ENCODE measurements around the gene SOX6.

Gene SOX6

GRCh38 chr11:16001899-16002426 lies 354.4 kb downstream of the SOX6 start:
- H3K36me3 ChIP-seq (ENCODE audit: insufficient read depth, low read length): no peaks in the 10 kb centered on the region
- H3K4me3 ChIP-seq (ENCODE audit: low read length, poor library complexity, severe bottlenecking): peak overlapping the region; percentile 59
- peak overlapping the region; percentile 89 for H2AFZ ChIP-seq (ENCODE audit: low read length)
- H3K27me3 ChIP-seq (ENCODE audit: insufficient read depth, low read length, poor library complexity, severe bottlenecking): no peaks in the 10 kb centered on the region
- TF ChIP-seq CTCF (conservative IDR thresholded peaks at IDR 0.05; ENCODE audit: low read length) (peak; percentile 34), EZH2phosphoT487 (IDR thresholded peaks at IDR 0.05; ENCODE audit: borderline replicate concordance) (no peak)
- peak overlapping the region; percentile 40 for H3K9ac ChIP-seq (ENCODE audit: low read depth, low read length, poor library complexity, severe bottlenecking)
- peaks cover 16% of the 10 kb centered on the region for H3K4me1 ChIP-seq (ENCODE audit: insufficient read depth, low read length, poor library complexity, severe bottlenecking)
- H3K9me3 ChIP-seq (ENCODE audit: insufficient read depth, low read depth, low read length): no peaks in the 10 kb centered on the region
- no peaks in the 10 kb centered on the region for H3F3A ChIP-seq (ENCODE audit: low read depth)
- no peaks in the 10 kb centered on the region for H3K9me2 ChIP-seq (replicated peaks; ENCODE audit: low read depth, low read length)
- no peaks in the 10 kb centered on the region for H3K79me2 ChIP-seq (ENCODE audit: insufficient read depth, low read length)
- no peaks in the 10 kb centered on the region for H4K20me1 ChIP-seq (ENCODE audit: insufficient read depth, low read length, poor library complexity, severe bottlenecking)
- H3K4me2 ChIP-seq (ENCODE audit: low read depth, low read length, poor library complexity, severe bottlenecking): peak overlapping the region; percentile 75

GRCh38 chr11:16001044-16001568 lies 355.2 kb downstream of the SOX6 start:
- H3K4me2 ChIP-seq (ENCODE audit: low read depth, low read length, poor library complexity, severe bottlenecking): peak overlapping the region; percentile 75
- peaks cover 16% of the 10 kb centered on the region for H3K4me1 ChIP-seq (ENCODE audit: insufficient read depth, low read length, poor library complexity, severe bottlenecking)
- TF ChIP-seq EZH2phosphoT487 (IDR thresholded peaks at IDR 0.05; ENCODE audit: borderline replicate concordance): no peak
- no peak for TF ChIP-seq CTCF (conservative IDR thresholded peaks at IDR 0.05; ENCODE audit: low read length)
- no peaks in the 10 kb centered on the region for H4K20me1 ChIP-seq (ENCODE audit: insufficient read depth, low read length, poor library complexity, severe bottlenecking)
- no peaks in the 10 kb centered on the region for H3K36me3 ChIP-seq (ENCODE audit: insufficient read depth, low read length)
- H3F3A ChIP-seq (ENCODE audit: low read depth): no peaks in the 10 kb centered on the region
- H3K4me3 ChIP-seq (ENCODE audit: low read length, poor library complexity, severe bottlenecking): peak overlapping the region; percentile 59
- peak overlapping the region; percentile 89 for H2AFZ ChIP-seq (ENCODE audit: low read length)
- H3K27me3 ChIP-seq (ENCODE audit: insufficient read depth, low read length, poor library complexity, severe bottlenecking): no peaks in the 10 kb centered on the region
- no peaks in the 10 kb centered on the region for H3K9me3 ChIP-seq (ENCODE audit: insufficient read depth, low read depth, low read length)
- peak overlapping the region; percentile 40 for H3K9ac ChIP-seq (ENCODE audit: low read depth, low read length, poor library complexity, severe bottlenecking)
- H3K79me2 ChIP-seq (ENCODE audit: insufficient read depth, low read length): no peaks in the 10 kb centered on the region
- no peaks in the 10 kb centered on the region for H3K9me2 ChIP-seq (replicated peaks; ENCODE audit: low read depth, low read length)

- Histone ChIP-seq H3K27me3 (ENCODE audit: insufficient read depth, low read length, poor library complexity, severe bottlenecking) (no peaks in the 10 kb centered on the region), H3K9me3 (ENCODE audit: insufficient read depth, low read depth, low read length) (no peaks in the 10 kb centered on the region), H3K9ac (ENCODE audit: low read depth, low read length, poor library complexity, severe bottlenecking) (no peak overlapping the region), H3F3A (ENCODE audit: low read depth) (no peaks in the 10 kb centered on the region), H3K4me2 (ENCODE audit: low read depth, low read length, poor library complexity, severe bottlenecking) (no peak overlapping the region), H3K4me1 (ENCODE audit: insufficient read depth, low read length, poor library complexity, severe bottlenecking) (peaks cover 16% of the 10 kb centered on the region), H3K4me3 (ENCODE audit: low read length, poor library complexity, severe bottlenecking) (no peak overlapping the region), H3K36me3 (ENCODE audit: insufficient read depth, low read length) (no peaks in the 10 kb centered on the region), H3K9me2 (replicated peaks; ENCODE audit: low read depth, low read length) (no peaks in the 10 kb centered on the region), H4K20me1 (ENCODE audit: insufficient read depth, low read length, poor library complexity, severe bottlenecking) (no peaks in the 10 kb centered on the region), H2AFZ (ENCODE audit: low read length) (no peak overlapping the region), H3K79me2 (ENCODE audit: insufficient read depth, low read length) (no peaks in the 10 kb centered on the region)
- no peak for TF ChIP-seq CTCF (conservative IDR thresholded peaks at IDR 0.05; ENCODE audit: low read length)
- TF ChIP-seq EZH2phosphoT487 (IDR thresholded peaks at IDR 0.05; ENCODE audit: borderline replicate concordance): no peak
These were observed 356.3 kb downstream of the SOX6 start for GRCh38 chr11:16000065-16000464.

Measured in Loucy (cell line).